Upper lobe of left lung (tissue), 6 donors: Measurements from ENCODE around the gene TAOK1. TPM values are rescaled to one million over a fixed set of nuclear protein-coding genes. Genes with fewer than 3 reads are reported as not detected.

Experiments
- ATAC-seq, 2 donors: fragments of 200-7000 bp; cut with Tn5 transposase; one replicate each; pipeline ENCODE4 v1.9.1; 2022; ENCODE audit warnings: mild to moderate bottlenecking in 2 of 2, moderate library complexity in 2 of 2; ENCODE audit not compliant: low FRiP score in 2 of 2
- DNase-seq, 2 donors: peaks; one replicate each; pipeline ENCODE4 v3.0.0-alpha.2; 2019 to 2020
- H3K27ac ChIP-seq, 4 donors: fragments of 200-600 bp; sonication (generic); one replicate each; pipeline ENCODE4 v1.5.1; 2016 to 2019
- H3K27me3 ChIP-seq, 4 donors: fragments of 200-600 bp; sonication (generic); one replicate each; pipeline ENCODE4 v1.5.1; 2017 to 2019
- H3K36me3 ChIP-seq, 4 donors: fragments of 200-600 bp; sonication (generic); one replicate each; pipeline ENCODE4 v1.5.1; 2016 to 2019
- H3K4me1 ChIP-seq, 4 donors: fragments of 200-600 bp; sonication (generic); one replicate each; pipeline ENCODE4 v1.5.1; 2018 to 2019
- H3K4me3 ChIP-seq, 4 donors: fragments of 200-600 bp; sonication (generic); one replicate each; pipeline ENCODE4 v1.5.1; 2017 to 2019; ENCODE audit warnings: mild to moderate bottlenecking in 2 of 4, moderate library complexity in 1 of 4
- H3K9me3 ChIP-seq, 4 donors: fragments of 200-600 bp; sonication (generic); one replicate each; pipeline ENCODE4 v1.5.1; 2018 to 2019
- CTCF ChIP-seq, 6 experiments: fragments of 450-650 bp in 4 of 6; fragments of 200-600 bp in 2 of 6; sonication (generic) in 2 of 6; IDR thresholded peaks; one replicate each; pipeline ENCODE4 v1.5.1; 2016 to 2019; ENCODE audit warnings: antibody characterized with exemption in 6 of 6
- EP300 ChIP-seq, 4 donors: sonication (generic); formaldehyde crosslinking; IDR thresholded peaks; one replicate each; pipeline ENCODE4 v1.5.1; 2017; ENCODE audit warnings: antibody characterized with exemption in 4 of 4, control low read depth in 2 of 4
- POLR2A ChIP-seq, 4 donors: fragments of 450-650 bp; IDR thresholded peaks; one replicate each; pipeline ENCODE4 v1.5.1; 2016 to 2017; ENCODE audit warnings: antibody characterized with exemption in 4 of 4, mild to moderate bottlenecking in 2 of 4
- POLR2AphosphoS5 ChIP-seq, 2 donors: sonication (generic); formaldehyde crosslinking; IDR thresholded peaks; one replicate each; pipeline ENCODE4 v1.5.1; 2017; ENCODE audit warnings: antibody characterized with exemption in 2 of 2
- WGBS, 2 donors: methylation state at CpG; one replicate each; pipeline ENCODE4 v1.1.5; 2017 to 2018; 5-methylcytosine and 5-hydroxymethylcytosine counted together
- total RNA-seq, 6 donors: library from RNA; depleted of rRNA in 4 of 6; stranded (reverse); fragments of >200 nt in 4 of 6; gene quantifications; one replicate each; pipeline versions ENCODE4 v1.1.0 to v1.2.1, GENCODE V29; 2016 to 2021
- donor health status: DM: no; HTN: no; CAD: no; lungs with moderate emphysema.
- donor health status: DM: no; HTN: yes; CAD: no; lungs with severe emphysema.

TAOK1 gene
- total RNA-seq, 6 donors from 2014 or later = 43.0 to 100 (median 59.3) TPM

DNA sequence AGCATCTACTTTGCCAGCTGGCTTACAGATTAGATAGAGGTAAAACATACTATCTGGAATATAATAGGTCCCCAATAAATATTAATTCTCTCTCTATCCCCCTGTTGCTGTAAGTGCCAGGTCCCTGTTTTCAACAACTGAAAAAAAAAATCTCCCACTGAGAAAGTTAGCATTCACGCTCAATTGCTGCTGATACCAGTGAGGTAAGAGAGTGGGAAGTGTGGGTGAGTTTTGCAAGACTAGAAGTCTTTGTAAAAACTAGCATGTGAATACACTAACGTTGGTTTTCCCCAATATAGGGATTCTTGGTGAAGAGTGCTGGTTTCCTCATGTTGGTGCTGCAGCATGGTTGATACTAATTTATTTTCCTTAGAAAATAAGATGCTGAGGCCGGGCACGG, 11.7 kb upstream of the TAOK1 start:
- WGBS, 2 donors = 74 to 77% methylated on average over 4 of the region's 4 CpGs
- Histone ChIP-seq H3K27me3 (no peaks in the 10 kb centered on the region), H3K9me3 (no peaks in the 10 kb centered on the region), H3K4me1 (peaks cover 3 to 9% (median 8%) of the 10 kb centered on the region in 4 donors), H3K4me3 (no peak overlapping the region), H3K27ac (no peak overlapping the region), H3K36me3 (no peaks in the 10 kb centered on the region)
- ATAC-seq = no peak
- no peak for DNase-seq
- TF ChIP-seq POLR2A (IDR thresholded peaks at IDR 0.05) (no peak), EP300 (IDR thresholded peaks at IDR 0.05) (no peak), POLR2AphosphoS5 (IDR thresholded peaks at IDR 0.05) (no peak), CTCF (IDR thresholded peaks at IDR 0.05) (no peak)

DNA sequence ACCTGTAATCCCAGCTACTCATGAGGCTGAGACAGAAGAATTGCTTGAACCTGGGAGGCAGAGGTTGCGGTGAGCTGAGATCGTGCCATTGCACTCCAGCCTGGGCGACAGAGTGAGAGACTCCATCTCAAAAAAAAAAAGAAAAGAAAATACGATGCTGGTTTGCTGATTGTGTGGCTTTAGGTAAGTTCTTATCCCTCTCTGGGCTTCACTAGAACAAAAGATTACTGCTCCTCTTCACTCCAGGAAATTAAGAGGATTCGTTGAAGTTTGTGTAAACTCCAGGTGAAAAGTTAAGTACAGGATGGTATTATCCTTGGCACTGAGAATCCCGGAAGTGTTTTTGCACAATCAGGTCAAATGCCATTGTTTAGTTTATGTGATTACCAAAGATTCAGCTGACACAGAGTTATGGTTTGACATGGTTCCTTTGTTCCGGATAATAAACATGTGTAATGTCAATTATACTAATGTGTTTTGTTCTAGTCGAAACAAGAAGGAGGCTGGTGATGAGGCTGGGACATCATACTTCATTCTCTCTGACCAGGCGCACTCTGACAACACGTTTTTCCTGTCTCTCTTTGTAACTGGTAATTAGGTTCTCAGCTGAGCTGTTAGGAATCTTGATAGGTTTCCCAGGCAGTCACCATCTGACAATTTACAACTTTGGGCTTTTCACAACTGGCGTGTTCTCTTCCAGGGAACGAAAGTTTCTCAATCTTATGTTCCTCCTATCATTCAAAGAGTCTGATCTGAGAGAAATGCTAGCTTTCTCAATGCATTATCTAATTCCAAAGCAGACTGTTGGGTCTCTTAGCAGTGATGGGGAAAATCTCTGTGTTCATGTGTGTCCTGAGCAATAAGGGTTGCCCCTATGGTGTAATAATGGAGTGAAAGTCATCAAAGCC, 10.8 kb upstream of the TAOK1 start:
- no peak for ATAC-seq
- TF ChIP-seq EP300 (IDR thresholded peaks at IDR 0.05) (no peak), POLR2A (IDR thresholded peaks at IDR 0.05) (no peak), POLR2AphosphoS5 (IDR thresholded peaks at IDR 0.05) (no peak), CTCF (IDR thresholded peaks at IDR 0.05) (no peak)
- H3K36me3 ChIP-seq = no peaks in the 10 kb centered on the region
- no peak for DNase-seq
- 49% methylated on average over 12 of the region's 12 CpGs for WGBS, 2 donors
- no peaks in the 10 kb centered on the region for H3K9me3 ChIP-seq
- peaks cover 3 to 9% (median 8%) of the 10 kb centered on the region in 4 donors for H3K4me1 ChIP-seq
- no peak overlapping the region for H3K4me3 ChIP-seq
- H3K27me3 ChIP-seq = no peaks in the 10 kb centered on the region
- no peak overlapping the region for H3K27ac ChIP-seq

GRCh38 chr17:29383686-29384085, 6.5 kb upstream of the TAOK1 start:
- Histone ChIP-seq H3K27ac (no peak overlapping the region), H3K4me3 (no peak overlapping the region), H3K9me3 (no peaks in the 10 kb centered on the region), H3K27me3 (no peaks in the 10 kb centered on the region), H3K36me3 (no peaks in the 10 kb centered on the region), H3K4me1 (peaks cover 3 to 9% (median 8%) of the 10 kb centered on the region in 4 donors)
- 59 to 68% methylated on average over 1 of the region's 1 CpG for WGBS, 2 donors
- DNase-seq = no peak
- no peak for ATAC-seq
- TF ChIP-seq EP300 (IDR thresholded peaks at IDR 0.05) (no peak), POLR2A (IDR thresholded peaks at IDR 0.05) (no peak), POLR2AphosphoS5 (IDR thresholded peaks at IDR 0.05) (no peak), CTCF (IDR thresholded peaks at IDR 0.05) (no peak)

GRCh38 chr17:29384901-29385300, 5.3 kb upstream of the TAOK1 start:
- no peak for ATAC-seq

More at GRCh38 chr17:29384901-29385300, 5.3 kb upstream of the TAOK1 start:
- H3K9me3 ChIP-seq = no peaks in the 10 kb centered on the region
- TF ChIP-seq EP300 (IDR thresholded peaks at IDR 0.05) (no peak), POLR2A (IDR thresholded peaks at IDR 0.05) (no peak), POLR2AphosphoS5 (IDR thresholded peaks at IDR 0.05) (no peak), CTCF (IDR thresholded peaks at IDR 0.05) (no peak)
- 96 to 100% methylated on average over 3 of the region's 3 CpGs for WGBS, 2 donors
- no peaks in the 10 kb centered on the region for H3K36me3 ChIP-seq
- H3K27ac ChIP-seq = no peak overlapping the region
- H3K4me1 ChIP-seq = peaks cover 0 to 6% (median 5%) of the 10 kb centered on the region in 4 donors
- no peak for DNase-seq
- no peaks in the 10 kb centered on the region for H3K27me3 ChIP-seq
- no peak overlapping the region for H3K4me3 ChIP-seq
